Skeletal muscle tissue (tissue), 4 donors: ENCODE measurements around the gene UBASH3B. TPM values are rescaled to one million over a fixed set of nuclear protein-coding genes. Genes with fewer than 3 reads are reported as not detected.

ENCODE experiments used
- H3K27ac ChIP-seq: one replicate; pipeline ENCODE4 v1.7.0; 2013; ENCODE audit warnings: mild to moderate bottlenecking, low read depth, low read length, inconsistent platforms
- H3K27me3 ChIP-seq, 3 donors: one replicate each; pipeline ENCODE4 v1.7.0; 2013; ENCODE audit warnings: low read length in 3 of 3; ENCODE audit not compliant: control insufficient read depth in 3 of 3, insufficient read depth in 3 of 3
- H3K36me3 ChIP-seq, 3 donors: one replicate each; pipeline ENCODE4 v1.7.0; 2013; ENCODE audit warnings: low read length in 3 of 3; ENCODE audit not compliant: control insufficient read depth in 3 of 3, insufficient read depth in 3 of 3
- H3K4me1 ChIP-seq, 3 donors: one replicate each; pipeline ENCODE4 v1.7.0; 2013; ENCODE audit warnings: low read length in 3 of 3, mild to moderate bottlenecking in 3 of 3; ENCODE audit not compliant: control insufficient read depth in 3 of 3, insufficient read depth in 3 of 3
- H3K4me3 ChIP-seq, 3 donors: one replicate each; pipeline ENCODE4 v1.7.0; 2013; ENCODE audit warnings: low read length in 3 of 3
- H3K9ac ChIP-seq, 3 donors: one replicate each; pipeline ENCODE4 v1.7.0; 2013; ENCODE audit warnings: low read length in 3 of 3, mild to moderate bottlenecking in 3 of 3, moderate library complexity in 2 of 3, low read depth in 1 of 3
- H3K9me3 ChIP-seq, 3 donors: one replicate each; pipeline ENCODE4 v1.7.0; 2013; ENCODE audit warnings: low read length in 3 of 3; ENCODE audit not compliant: control insufficient read depth in 3 of 3
- total RNA-seq: library from RNA; depleted of rRNA; stranded (reverse); fragments of >200 nt; gene quantifications from one replicate; pipeline ENCODE4 v1.2.3, GENCODE V29; 2014
- donor health status: Osteomylitis.

The UBASH3B gene
- total RNA-seq, 1 donor from 2014 or later, result 4.2 TPM

DNA sequence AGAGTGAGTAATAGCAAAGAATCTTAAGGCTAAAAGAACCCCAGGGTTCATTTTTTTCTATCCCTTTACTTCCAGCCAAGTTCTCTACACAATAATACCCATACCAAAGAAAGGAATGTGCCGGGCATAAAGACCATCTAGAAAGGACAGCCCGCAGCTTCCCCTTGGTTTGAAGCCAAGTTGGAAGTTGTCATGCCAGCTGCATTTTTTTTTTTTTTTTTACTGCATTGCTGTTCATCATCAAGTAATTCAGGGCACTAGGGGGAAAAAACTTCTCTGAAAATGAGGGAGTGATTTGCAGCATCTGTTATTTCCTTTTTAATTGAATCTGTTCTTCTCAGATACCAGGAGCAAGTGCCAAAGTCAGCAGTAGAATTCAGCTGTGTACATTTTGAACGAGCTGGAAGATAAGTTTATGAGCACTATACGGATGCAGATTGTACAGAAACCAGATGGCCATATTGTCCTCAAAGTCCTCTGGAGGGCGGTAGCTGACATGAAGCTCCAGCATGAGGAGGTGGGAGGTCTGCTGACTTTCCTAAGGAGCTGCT lies 56.4 kb downstream of the UBASH3B start:
- H3K9ac ChIP-seq, result no peak overlapping the region
- H3K27ac ChIP-seq, result no peak overlapping the region
- H3K4me1 ChIP-seq, result peaks cover 0 to 2% (median 0%) of the 10 kb centered on the region in 3 donors
- no peak overlapping the region for H3K4me3 ChIP-seq
- peaks cover 0 to 3% (median 2%) of the 10 kb centered on the region in 3 donors for H3K27me3 ChIP-seq
- no peaks in the 10 kb centered on the region for H3K9me3 ChIP-seq
- H3K36me3 ChIP-seq, result no peaks in the 10 kb centered on the region

DNA sequence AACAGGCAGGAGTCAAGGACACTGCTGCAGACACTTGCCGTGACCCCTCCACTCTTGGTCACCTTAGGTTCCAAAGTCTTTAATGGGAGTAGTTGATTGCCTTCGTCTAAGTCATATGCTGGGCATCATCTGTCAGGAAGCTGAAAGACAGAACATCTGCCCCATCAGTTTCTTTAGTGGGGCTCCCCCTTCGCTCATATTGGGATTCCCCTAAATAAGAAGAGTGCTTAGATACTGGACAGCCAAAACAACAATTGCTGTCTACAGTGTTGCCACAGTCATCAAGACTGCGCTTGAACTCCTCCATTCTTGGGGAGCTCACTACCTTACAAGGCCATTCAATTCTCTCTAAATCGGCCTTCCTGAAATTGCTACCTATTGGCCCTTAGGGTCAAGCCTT lies 58.5 kb downstream of the UBASH3B start:
- no peaks in the 10 kb centered on the region for H3K9me3 ChIP-seq
- no peak overlapping the region for H3K27ac ChIP-seq
- no peak overlapping the region for H3K4me3 ChIP-seq
- H3K36me3 ChIP-seq, result no peaks in the 10 kb centered on the region
- no peak overlapping the region for H3K9ac ChIP-seq
- H3K27me3 ChIP-seq, result peaks cover 0 to 3% (median 2%) of the 10 kb centered on the region in 3 donors
- H3K4me1 ChIP-seq, result peaks cover 0 to 2% (median 0%) of the 10 kb centered on the region in 3 donors

DNA sequence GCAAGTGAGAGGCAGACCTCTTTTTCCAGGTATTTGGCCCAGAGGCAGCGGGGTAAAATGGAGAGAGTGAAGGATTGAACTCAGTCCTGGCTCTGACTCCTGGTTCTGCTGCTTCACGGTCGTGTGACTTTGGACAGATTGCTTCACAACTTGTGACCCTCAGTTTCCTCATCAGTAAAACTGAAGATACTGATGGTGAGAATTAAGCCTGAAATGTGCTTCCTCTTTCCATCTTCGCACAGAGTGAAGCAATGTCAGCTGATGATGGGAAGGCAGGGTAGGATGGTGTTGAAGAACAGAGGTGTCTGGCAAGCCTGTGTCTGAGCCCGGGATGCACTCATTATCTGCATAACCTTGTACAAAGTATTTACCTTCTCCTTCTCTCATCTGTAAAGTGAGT lies 59.0 kb downstream of the UBASH3B start:
- Histone ChIP-seq H3K27ac (no peak overlapping the region), H3K36me3 (no peaks in the 10 kb centered on the region), H3K4me3 (no peak overlapping the region), H3K9me3 (no peaks in the 10 kb centered on the region), H3K27me3 (peaks cover 0 to 3% (median 2%) of the 10 kb centered on the region in 3 donors), H3K4me1 (peaks cover 0 to 2% (median 0%) of the 10 kb centered on the region in 3 donors), H3K9ac (no peak overlapping the region)

DNA sequence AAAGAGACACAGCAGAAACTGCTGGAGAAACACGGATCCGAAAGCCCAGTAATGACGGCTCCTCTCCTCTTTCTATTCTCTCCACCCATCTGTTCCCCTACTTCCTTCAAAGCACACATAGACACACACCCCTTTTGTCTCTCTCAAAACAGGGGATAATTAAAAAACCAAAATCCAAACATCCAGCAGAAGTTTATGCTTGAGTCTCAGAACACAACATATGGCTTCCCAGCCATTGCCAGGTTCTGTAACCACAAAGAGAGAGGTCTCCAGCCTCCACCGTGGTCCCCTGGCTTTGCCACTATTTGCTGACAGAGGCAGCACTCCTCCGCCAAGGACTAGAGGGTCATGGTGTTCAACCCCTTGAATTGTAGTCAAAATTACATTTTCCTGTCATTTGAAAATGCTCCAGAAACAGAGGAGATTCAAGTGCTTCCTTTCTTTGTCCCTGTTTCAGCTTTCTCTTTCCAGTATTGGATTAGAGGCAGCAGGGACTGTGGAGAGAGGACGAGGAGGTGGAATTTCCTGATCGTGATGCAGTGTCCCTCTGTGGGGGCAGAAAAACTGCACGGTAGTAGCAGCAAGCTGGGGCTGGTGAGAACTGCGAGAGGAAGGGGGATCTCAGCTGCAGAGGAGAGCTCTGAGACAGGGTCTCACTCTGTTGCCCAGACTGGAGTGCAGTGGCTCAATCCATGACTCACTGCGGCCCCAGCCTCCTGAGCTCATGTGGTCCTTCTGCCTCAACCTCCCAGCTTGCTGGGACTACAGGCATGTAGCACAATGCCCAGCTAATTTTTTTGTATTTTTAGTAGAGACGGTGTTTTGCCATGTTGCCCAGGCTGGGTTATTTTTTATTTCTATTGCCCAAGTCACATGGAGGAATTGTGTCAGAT lies 60.3 kb downstream of the UBASH3B start:
- Histone ChIP-seq H3K9ac (peak overlapping the region in 1 of 3 donors; percentile 10), H3K4me1 (peaks cover 0 to 2% (median 0%) of the 10 kb centered on the region in 3 donors)

DNA sequence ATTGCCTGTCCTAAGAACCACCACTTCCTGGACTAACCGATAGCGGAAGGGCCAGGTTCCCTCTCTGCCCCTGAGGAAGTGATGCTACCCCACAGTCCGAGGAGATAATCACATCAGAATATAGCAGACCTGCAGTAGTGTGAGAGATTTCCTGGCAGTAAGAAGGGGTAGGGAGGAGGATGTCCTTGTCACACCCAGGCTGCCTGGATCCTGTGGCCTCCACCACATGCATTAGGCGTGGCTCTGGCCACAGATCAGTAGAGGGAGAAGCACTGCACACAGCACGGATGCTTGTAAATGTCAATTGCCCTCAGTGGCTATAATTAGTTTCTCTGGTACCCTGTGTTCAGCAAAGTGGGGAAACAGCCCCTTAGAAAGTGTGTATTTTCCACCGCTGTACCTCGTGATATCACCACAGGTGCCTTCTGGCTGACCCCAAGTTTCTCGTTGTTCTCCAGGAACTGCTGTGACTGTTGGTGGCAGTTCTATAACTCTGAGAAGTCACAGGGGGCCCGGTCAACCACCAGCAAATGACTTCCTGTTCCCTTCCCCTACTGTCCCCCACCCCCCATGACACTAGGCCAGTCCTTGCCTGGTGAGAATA lies 61.8 kb downstream of the UBASH3B start:
- H3K27ac ChIP-seq, result no peak overlapping the region
- peaks cover 0 to 3% (median 0%) of the 10 kb centered on the region in 3 donors for H3K27me3 ChIP-seq
- H3K4me1 ChIP-seq, result peaks cover 0 to 3% (median 0%) of the 10 kb centered on the region in 3 donors
- no peak overlapping the region for H3K9ac ChIP-seq
- H3K4me3 ChIP-seq, result no peak overlapping the region
- no peaks in the 10 kb centered on the region for H3K9me3 ChIP-seq
- H3K36me3 ChIP-seq, result no peaks in the 10 kb centered on the region

More for the DNA sequence above, 60.3 kb downstream of the UBASH3B start:
- no peak overlapping the region for H3K4me3 ChIP-seq
- H3K9me3 ChIP-seq, result no peaks in the 10 kb centered on the region
- H3K36me3 ChIP-seq, result no peaks in the 10 kb centered on the region
- peaks cover 0 to 3% (median 0%) of the 10 kb centered on the region in 3 donors for H3K27me3 ChIP-seq
- H3K27ac ChIP-seq, result no peak overlapping the region

DNA sequence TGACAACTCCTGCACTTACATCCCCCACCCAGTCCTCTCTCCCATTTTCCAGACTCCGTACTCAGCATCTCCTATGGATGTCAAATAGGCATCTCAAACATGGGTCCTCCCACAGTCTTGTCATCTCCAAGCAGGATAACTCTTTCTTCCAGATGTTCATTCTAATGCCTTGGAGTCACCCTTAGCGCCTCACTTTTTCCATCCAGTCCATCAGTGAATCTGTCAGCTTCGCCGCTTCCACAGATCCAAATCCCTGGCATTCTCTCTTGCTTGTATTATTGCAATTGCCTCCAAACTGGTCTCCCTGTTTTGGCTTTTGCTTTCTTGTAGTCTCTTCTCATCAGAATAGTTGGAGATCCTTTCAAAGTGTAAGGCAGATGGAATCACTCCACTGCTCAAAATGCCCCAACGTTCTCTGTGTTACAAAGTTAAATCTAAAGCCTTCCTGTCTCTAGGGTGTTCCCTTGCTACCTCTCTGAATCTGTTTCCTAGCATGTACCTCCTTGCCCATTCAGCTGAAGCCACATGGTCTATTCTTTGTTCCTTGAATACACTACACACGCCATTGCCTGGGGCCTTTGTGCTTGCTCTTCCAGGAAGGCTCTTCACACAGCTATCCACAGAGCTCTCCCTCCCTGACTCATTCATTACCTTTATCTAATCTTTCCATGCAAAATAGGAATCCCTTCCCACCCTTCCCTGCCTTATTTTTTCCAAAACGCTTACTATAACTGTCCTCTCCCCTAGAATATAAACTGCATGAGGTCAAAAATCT lies 64.8 kb downstream of the UBASH3B start:
- H3K4me1 ChIP-seq, result peaks cover 0 to 3% (median 0%) of the 10 kb centered on the region in 3 donors
- H3K36me3 ChIP-seq, result no peaks in the 10 kb centered on the region
- no peak overlapping the region for H3K27ac ChIP-seq
- peaks cover 0 to 3% (median 0%) of the 10 kb centered on the region in 3 donors for H3K27me3 ChIP-seq
- H3K9me3 ChIP-seq, result no peaks in the 10 kb centered on the region
- no peak overlapping the region for H3K9ac ChIP-seq
- H3K4me3 ChIP-seq, result no peak overlapping the region

DNA sequence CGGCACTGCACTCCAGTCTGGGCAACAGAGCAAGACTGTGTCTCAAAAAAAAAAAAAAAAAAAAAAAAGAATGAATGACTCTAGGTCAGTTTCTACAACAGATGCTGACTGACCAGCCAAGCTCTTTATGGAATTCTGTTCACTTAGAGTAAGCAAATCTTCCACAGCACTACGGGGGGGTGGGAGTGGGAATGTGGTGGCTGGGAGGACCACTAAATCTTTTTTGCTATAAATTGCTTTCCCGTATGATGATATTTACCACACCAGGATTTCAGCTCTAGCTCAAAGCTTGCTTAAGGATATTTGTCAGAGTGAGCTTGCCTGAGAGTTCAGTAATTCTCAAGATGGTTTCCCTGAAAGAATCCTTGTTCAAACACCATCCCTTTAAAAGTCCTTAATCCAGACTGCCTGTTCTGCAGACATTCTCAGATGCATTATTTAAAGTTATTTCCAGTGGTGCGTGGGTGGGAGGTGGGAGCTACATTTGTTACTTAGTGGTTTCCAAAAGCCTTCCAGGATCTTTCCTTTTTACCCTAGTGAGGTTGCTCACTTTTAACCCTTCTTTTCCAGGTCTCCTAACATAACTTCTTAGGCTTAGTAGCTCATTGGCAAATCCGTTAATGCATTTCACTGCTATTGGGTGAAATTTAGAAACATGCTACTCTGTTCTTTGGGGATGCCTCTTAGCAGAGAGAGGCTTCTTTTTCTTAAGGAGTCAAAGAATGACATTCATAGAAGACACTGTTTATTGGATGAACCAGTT lies 65.9 kb downstream of the UBASH3B start:
- H3K9ac ChIP-seq, result no peak overlapping the region
- peaks cover 0 to 3% (median 0%) of the 10 kb centered on the region in 3 donors for H3K4me1 ChIP-seq

DNA sequence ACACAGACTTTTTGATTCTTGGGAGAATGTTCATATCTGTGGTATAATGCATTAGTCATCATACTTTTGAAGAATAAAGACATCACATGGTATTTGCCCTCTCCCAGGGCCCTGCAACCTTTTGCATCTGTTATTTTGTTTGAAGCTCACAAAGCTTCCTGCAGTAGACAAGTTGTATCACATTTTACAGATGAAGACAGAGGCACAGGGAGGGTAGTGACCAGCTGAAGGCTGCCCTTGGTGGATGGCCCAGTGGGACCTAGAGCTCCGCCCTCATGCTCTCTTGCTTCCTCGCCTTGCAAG lies 66.4 kb downstream of the UBASH3B start:
- no peak overlapping the region for H3K4me3 ChIP-seq
- H3K36me3 ChIP-seq, result no peaks in the 10 kb centered on the region
- H3K27me3 ChIP-seq, result no peaks in the 10 kb centered on the region
- no peaks in the 10 kb centered on the region for H3K9me3 ChIP-seq
- no peak overlapping the region for H3K9ac ChIP-seq
- peaks cover 0 to 3% (median 2%) of the 10 kb centered on the region in 3 donors for H3K4me1 ChIP-seq
- H3K27ac ChIP-seq, result no peak overlapping the region

More for the DNA sequence above, 65.9 kb downstream of the UBASH3B start:
- Histone ChIP-seq H3K9me3 (no peaks in the 10 kb centered on the region), H3K27ac (no peak overlapping the region), H3K4me3 (no peak overlapping the region), H3K27me3 (peaks cover 0 to under 1% (median 0%) of the 10 kb centered on the region in 3 donors), H3K36me3 (no peaks in the 10 kb centered on the region)

DNA sequence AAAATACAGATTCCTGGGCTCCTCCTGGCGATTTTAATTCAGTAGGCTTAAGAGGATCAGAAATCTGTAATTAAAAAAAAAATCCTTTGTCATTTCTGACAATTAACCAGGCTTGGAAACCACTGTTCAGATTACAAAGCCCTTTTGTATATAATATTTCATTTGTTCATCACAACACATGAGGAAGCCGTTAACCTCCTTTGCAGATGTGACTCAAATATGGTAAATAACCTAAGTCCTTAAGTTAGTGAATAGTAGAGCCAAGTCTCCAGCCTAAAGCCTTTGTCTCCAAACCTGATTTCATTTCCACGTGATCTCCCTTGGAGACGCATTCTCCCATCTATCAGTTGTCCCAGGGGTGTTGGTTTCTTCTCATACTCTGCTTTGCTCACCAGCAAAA lies 67.6 kb downstream of the UBASH3B start:
- no peak overlapping the region for H3K9ac ChIP-seq
- H3K27me3 ChIP-seq, result peaks cover 0 to 3% (median 0%) of the 10 kb centered on the region in 3 donors
- H3K4me1 ChIP-seq, result peaks cover 0 to 7% (median 6%) of the 10 kb centered on the region in 3 donors
- H3K27ac ChIP-seq, result no peak overlapping the region
- H3K9me3 ChIP-seq, result no peaks in the 10 kb centered on the region
- H3K36me3 ChIP-seq, result no peaks in the 10 kb centered on the region
- no peak overlapping the region for H3K4me3 ChIP-seq
